ENCODE results near the gene SRC.
A peak's percentile ranks its signal among the peaks of the same experiment; 100 is the strongest.
"Not testable (repeated sequence)": the region's sequence is repeated elsewhere in the genome, so short reads cannot be mapped to it uniquely, and the experiment has no call there.

Gene SRC

DNA sequence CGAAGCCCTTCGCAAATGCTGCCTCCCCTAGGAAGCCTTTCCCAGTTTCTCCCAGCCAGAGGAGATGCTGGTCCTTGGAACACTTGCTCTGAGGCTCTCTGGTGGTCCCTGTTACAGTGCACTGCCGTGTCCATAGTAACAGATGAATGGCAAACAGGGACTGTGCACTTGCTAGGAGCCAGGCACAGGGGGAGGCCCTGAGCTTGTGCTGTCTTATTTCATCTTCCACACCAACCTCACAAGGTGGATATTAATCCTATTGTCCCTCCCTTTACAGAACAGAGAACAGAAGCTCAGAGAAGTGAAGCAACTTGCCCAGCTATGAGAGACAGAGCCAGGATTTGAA, 19.0 kb downstream of the SRC start:
- no peak for DNase-seq

DNA sequence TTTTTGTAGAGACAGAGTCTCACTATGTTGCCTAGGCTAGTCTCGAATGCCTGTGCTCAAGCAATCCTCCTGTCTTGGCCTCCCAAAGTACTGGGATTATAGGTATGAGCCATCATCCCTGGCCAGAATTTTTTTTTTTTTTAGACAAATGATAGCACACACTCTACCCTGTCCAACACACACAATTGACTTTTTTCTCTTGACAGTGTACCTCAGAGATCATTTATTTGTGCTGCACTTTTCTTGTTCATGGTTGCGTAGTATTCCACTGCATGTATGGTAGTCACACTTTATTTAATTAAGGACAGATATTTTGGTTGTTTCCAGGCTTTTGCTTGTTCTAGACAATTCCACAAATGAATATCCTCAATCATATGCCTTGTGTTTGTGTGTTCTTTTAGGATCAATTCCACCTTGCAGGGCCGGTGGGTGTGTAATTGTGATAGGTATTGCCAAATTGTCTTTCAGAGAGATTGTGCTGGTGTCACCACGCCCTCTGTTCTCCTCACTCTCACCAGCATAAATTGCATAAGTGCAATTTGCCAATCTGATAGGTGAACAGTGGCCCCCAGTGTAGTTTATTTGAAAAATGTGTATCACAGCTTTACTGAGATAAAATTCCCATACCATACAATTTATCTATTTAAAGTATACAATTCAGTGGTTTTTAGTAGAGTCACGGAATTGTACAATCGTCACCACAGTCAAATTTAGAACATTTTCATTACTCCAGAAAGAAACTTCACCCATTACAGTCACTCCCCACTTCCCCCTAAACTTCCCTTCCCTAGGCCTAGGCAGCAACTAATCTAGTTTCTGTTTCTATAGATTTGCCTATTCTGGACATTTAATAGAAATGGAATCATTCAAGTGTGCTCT, 20.1 kb downstream of the SRC start:
- DNase-seq = no peak

DNA sequence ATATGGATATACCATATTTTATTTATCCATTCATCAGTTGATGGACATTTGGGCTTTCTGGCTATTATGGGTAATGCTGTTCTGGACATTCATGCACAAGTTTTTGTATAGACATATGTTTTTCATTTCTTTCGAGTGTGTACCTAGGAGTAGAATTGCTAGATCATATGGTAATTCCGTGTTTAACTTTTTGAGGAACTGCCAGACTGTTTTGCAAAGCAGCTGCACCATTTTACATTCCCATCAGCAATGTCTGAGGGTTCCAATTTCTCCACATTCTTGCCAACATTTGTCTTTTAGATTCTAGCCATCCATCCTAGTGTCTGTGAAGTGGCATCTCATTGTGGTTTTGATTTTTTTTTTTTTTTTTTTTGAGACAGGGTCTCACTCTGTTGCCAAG, 20.8 kb downstream of the SRC start:
- no peak for DNase-seq

DNA sequence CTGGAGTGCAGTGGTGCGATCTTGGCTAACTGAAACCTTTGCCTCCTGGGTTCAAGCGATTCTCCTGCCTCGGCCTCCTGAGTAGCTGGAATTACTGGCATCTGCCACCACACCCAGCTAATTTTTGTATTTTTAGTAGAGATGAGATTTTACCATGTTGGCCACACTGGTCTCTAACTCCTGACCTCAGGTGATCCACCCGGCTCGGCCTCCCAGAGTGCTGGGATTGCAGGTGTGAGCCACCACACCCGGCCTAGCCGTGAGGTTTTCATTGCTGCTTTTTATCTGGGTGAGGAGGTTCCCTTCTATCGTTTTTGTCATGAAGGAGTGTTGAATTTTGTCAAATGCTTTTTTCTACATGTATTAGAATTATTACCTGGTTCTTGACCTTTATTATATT, 23.9 kb downstream of the SRC start:
- no peak for DNase-seq

DNA sequence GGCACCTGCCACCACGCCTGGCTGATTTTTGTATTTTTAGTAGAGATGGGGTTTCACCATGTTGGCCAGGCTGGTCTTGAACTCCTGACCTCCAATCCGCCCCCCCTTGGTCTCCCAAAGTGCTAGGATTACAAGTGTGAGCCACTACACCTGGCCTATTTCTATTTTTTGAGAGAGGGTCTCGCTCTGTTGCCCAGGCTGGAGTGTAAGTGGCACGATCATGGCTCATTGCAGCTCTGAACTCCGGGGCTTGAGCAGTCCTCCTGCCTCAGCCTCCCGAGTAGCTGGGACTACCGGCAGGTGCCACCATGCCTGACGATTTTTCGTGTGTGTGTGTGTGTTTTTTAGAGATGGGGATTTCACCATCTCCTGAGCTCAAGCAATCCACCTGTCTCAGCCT, 25.9 kb downstream of the SRC start:
- not testable (repeated sequence) for DNase-seq

DNA sequence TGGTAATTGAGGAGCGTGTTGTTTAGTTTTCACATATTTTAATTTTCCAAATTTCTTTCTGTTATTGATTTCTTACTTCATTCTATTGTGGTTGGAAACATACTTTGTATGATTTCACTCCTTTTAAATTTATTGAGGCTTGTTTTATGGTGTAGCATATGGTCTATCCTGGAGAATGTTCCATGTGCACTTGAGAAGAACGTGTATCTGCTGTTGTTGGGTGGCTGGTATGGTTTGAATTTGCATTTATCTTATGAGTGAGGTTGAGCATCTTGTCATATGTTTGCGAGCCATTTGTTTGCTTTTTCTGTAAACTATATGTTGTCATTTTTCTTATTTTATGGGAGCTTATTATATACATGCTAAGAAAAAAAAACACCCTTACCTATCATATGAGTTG, 26.5 kb downstream of the SRC start:
- DNase-seq = no peak

DNA sequence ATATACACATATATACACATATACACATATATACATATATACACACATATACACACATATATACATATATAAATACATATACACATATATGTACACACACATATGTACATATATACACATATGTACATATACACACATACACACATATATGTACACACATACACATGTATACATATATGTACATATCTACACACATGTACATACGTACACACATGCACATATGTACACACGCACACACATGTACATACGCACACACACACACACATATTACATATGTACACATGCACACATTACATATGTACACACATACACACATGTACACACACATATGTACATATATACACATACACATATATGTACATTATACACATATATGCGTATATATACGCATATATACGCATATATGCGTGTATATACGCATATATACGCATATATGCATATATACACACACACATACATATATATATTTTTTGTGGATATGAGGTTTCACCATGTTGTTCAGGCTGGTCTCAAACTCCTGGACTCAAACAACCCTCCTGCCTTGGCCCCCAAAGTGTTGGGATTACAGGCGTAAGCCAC, 27.2 kb downstream of the SRC start:
- no peak for DNase-seq

DNA sequence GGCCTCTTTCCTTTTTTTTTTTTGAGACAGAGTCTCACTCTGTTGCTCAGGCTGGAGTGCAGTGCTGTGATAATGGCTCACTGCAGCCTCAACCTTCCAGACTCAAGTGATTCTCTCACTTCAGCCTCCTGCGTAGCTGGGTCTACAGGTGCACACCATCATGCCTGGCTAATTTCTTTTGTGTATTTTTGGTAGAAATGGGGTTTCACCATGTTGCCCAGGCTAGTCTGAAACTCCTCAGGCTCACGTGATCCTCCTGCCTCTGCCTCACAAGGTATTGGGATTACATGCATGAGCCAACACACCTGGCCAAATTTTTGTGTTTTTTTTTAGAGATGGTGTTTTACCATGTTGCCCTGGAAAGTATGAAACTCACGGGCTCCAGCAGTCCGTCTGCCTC, 29.3 kb downstream of the SRC start:
- DNase-seq = no peak

DNA sequence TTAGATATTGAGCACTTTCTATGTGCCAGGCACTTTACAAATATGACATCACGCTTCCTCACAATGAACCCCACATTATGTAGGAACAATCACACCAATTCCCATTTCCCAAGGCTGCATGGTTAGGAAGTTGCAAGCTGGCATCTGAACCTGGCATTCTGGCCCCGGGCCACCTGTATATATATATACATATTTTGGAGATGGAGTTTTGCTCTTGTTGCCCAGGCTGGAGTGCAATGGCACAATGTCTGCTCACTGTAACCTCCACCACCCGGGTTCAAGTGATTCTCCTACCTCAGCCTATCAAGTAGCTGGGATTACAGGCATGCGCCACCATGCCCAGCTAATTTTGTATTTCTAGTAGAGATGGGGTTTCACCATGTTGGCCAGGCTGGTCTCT, 30.4 kb downstream of the SRC start:
- DNase-seq = no peak

DNA sequence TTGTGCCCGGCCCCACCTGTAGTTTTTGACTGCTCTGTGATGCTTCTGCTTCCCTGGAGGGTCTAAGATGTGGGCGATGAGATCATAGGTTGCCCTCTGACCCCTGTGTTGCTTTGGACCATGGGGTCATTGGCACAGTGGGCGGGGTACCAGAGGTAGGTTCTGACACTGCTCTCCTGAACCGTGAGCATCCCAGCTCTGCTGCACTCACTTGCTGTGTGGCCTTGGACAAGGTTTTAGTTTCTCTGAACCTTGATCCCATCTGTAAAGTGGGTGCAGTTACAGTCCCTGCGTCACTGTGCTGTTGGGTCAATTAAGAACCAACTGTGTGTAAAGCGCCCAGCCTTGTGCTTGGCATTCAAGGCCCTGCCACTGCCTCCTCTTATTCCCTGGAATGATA, 30.9 kb downstream of the SRC start:
- no peak for DNase-seq

DNA sequence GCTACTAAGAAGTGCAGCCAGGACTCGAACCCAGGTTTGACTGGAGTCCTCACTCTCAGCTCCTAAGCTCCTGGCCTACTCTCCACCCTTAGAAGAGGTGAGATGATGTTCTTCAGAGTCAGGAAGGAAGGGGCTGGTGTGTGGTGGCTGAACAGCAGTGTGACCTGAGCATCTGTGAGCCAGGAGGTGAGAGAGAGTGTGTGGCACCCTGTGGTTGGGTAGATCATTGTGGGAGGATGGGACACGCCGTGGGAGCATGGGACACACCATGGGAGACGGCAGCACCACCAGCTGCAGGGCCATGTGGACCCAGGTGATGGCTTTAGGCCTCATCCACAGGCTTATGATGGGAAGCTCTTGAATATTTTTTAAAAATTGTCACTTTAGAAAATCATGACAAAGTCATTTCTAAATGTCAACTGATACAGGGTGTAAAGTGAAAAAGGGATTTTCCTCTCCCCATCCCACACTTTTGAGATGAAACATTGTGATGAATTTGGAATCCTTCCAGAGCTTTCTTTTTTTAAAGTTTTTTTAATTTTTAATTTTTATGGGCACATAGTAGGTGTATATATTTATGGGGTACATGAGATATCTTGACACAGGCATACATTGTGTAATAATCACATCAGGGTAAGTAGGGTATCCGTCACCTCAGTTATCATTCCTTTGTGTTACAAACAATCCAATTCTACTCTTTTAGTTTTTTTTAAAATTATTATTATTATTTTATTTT, 31.6 kb downstream of the SRC start:
- no peak for DNase-seq

DNA sequence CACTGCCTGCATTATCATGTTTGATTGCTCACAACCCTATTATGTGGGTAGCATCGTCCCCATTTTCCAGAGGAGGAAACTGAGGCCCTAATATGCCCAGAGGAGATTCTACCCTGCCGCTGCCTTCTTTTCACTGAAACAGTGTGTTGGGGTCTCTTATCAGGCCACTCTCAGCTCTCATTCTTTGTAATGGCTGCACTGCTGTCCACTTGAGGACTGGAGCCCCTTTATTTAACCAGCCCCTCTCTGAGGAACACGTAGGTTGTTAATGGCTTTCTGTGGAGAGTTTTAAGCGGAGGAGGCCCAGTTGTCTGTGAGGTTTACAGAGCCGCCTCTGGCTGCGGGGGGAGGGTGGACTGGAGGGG, 32.5 kb downstream of the SRC start:
- no peak for DNase-seq

DNA sequence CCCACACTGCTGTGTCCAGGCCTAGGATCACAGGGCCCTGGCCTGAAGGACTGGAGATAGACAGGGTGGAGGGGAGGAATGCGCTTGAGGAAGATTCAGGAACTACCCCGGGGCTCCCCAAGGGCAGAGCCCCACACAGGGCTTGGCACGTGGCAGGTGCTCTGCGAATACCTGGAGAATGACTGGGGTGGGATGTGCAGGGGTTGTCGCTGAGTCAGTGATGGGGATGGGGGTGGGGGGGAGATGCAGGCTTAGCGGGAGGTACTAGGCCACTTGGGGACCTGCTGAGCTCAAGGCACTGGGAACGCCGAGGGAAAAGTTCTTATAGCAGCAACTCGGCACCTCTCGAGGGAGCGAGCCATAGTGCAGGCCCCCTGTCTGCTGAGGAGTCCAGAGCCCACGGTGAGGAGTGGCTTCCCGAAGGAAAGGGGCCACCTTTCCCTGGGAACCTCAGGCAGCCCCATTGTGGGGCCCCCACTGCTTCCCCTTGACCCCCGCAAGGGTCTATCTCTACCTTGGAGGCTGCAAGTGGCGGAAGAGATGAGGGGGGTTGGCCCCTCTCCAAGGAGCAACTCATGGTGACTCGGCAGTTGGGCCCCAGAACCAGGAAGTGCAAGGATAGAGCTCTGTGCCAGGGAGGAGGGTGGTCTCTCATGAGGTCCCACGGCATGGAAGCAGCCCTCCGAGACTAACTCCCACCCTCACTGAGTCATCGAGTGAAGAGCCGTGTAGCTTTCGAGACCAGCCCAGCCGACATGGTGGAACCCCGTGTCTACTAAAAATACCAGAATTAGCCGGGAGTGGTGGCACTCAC, 33.1 kb downstream of the SRC start:
- no peak for DNase-seq

DNA sequence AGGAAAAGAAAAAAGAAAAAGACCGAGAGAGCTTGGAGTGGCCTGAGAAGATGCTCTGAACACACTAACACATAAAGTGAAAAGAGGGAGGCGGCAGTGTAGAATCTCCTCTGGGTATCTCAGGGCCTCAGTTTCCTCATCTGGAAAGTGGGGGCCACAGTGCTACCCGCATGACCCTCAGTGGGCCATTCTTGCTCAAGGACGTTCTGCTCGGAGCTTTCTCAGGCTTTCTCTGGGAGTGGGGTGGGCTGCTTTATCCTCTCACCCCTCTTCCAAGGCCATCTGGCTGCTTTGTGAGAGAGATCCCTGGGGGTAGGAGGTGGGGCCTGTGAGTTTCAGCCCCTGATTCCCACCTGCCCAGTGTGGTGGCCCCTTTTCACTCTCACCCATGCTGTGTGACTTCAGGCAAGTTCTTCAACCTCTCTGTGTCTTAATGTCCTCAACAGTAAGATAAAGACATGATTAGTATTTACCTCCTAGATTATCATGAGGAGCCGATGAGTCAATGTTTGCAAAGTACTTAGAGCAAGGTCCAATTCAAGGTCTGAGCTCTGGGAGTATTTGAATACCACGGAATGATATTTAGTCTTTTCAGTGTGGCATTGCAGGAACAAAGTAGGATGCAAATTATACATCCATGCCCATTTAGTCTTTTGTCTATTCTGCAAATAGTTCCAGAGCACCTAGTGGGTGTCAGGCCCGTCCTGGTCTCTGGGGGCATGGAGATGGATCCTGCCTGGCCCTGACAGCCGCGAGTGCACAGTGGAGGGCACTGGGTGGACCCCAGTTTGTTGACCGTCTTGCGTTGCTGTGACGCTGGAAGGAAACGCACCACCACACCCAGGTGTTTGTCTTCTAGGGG, 34.3 kb downstream of the SRC start:
- DNase-seq = no peak

DNA sequence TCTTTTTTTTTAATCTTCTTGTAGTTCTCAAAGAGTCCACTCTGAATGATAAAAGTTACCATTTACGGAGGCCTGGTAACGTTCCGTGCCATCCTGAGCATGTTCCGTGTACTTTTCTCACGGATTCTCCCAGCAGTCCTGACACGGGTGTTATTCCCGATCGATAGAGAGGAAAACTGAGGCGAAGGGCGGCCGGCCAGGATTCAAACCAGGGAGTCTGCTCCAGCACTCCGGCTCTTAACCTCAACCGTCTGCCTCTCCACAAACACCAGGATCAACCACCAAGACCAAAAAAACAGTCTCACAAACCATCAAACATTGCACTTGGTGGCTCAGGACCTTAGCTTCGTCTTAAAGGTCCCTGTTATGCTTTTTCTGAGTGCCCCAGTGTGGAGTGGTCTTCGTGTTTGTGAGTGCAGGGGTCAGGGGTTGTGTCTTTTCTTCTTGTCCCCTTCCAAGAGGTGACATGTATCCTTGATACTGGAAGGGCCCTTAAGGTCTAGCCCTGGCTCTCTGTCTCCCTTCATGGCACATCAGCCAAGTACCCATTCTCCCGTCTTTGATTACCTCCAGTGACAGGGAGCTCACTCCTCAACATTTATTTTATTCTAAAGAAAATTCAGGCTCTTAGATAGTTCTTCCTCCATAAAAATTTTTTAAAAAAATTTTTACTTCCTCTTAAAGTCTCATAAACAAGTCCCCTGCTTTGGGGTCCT, 35.1 kb downstream of the SRC start:
- no peak for DNase-seq

DNA sequence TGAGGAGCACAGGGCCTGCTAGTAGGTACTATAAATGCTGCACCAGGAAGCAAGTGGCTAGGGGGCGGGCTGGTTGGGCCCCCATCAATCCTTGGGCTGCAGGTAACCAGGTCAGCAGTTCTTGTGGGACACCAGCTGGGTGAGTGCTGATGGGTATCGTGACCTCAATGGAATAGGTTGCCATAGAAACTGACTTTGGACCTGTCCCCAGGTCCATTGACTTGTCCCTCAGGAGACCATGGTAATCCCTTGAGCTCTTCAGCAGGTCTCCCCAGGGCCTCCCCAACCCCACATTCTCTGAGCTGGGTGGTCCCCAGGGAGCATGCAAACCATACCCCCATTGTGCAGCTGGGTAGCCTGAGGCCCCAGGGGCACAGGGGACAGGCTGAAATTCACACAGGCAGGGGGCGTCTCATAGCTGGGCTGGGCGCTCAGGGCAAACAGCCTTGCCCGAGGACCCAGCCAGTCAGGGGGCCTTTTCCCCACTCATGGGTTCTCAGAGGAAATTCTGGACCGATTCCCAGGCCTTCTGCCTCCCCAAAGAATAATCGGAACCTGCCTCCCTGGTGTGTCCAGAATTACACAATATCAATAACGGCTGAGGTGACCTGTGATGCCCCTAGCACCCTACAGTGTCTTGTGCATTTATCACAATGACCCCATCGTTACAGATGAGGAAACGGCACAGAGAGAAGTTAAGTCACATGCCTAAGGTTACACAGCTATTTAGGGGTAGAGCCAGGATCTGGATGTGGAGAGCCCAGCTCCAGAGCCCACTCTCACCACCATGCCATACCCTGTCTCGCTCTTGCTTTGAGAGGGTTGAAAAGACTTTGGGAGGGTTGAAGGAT, 35.9 kb downstream of the SRC start:
- no peak for DNase-seq

DNA sequence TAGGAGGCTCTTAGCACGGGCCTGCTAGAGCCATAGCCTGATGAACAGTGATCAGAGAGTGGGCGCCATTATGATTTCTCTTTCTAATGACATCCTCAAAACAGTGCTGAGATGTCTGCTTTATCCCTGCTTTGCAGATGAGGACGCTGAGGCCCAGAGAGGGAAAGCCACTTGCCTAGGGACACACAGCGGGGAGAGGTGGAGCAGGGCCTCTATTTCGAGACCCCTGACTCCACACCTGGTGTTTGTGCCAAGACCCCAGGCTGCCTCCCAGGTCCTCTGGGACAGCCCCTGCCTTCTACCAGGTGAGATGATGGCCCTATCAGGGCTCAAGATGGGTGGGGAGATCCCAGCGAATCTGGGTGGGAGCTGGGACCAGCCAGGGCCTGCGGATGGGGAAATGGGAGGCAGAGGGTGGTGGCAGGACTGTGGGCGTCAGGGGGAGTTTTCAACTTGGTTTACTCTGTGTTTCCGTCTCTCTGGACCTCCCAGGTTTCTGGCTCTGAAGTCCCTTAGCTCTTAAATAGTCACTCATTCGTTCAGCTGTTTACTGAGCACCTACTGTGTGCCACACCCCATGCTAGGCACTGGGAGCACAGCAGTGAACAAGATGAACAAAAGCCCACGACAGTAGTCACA, 36.7 kb downstream of the SRC start:
- no peak for DNase-seq

DNA sequence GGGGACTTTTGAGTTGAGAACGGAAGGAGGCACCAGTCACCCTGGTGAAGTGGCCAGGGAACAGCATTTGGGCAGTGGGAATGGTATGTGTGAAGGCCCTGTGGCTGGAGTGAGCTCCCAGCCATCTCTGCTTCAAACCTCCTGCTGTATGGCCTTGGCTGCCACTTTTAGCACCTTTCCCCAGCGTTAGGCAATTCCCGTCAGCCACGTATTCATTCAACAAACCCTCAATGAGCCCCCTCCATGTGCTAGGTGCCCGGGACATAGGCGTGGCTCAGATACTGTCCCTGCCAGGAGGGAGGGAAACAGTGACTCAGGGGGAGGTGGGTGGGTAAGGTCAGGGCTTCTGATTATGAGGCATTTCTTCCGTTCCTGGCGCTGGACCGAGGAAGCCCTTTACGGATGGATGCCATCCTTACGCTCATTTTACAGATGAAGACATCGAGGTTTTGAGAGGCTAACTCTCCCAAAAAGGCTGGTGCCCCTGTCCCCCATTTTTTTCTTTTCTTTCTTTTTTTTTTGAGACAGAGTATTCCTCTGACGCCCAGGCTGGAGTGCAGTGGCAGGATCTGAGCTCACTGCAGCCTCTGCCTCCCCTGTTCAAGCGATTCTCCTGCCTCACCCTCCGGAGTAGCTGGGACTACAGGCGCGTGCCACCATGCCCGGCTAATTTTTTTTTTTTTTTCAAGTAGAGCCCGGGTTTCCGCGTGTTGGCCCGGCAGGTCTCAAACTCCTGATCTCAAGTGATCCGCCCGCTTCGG, 37.5 kb downstream of the SRC start:
- DNase-seq = no peak

DNA sequence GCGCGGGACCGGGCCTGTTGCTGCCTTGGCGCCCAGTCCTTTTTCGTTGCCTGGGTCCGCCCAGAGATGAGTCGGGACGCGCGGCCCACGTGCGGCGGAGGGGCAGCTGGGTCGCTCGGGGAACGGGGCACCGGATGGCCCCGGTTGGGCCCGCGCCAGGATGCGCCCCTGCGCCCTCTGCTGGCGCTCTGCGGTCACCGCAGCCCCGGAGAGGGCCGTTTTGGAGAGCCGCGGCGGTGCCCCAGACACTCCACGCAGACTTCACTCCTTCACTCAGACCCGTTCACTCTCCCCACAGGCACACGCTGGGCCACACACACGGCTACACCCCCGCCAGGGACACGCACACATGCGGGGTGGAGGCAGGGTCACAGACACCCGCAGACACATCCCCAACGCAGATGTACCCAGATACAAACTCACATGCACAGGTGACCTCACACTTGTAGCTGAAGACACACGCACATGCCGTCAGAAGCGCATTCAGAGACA, 38.8 kb downstream of the SRC start:
- peak; percentile 84 for DNase-seq

All from activated CD4-positive, alpha-beta T cell treated with anti-CD3 and anti-CD28 coated beads for 48 hours (primary cell).